ENCODE results near the gene ATG101. TPM values are rescaled to one million over a fixed set of nuclear protein-coding genes. Genes with fewer than 3 reads are reported as not detected.

Gene ATG101
- total and polyA plus RNA-seq, 2 of the 8 experiments (the other 6 are each of a cell fraction or from before 2014, with no cell fraction given) = 49.8 to 55.9 TPM

DNA sequence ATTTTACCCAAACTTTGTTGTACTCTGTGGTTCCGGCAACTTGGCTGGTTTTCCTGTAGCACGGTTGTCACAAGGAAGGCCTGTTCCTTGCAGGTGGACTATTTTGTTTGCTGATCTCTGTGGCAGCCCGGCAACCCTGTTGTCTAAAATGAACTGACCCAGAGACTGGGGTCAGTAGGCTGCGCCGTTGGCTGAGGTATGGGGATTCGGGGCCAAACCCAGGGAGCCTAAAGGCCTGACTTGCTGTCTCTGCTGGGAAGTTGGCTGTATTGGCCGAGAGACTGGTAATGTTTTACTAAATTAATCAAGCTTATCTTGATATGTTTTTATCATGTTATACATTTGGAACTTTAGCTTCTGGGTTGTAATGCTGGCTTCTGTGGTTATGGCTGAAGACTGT, 23.6 kb downstream of the ATG101 start:
- ChIA-PET POLR2A (ENCODE audit: partially characterized antibody) (interaction anchor here (1.9 kb wide), 1 partner anchor 14 kb away, joined by 6 read pairs; the partner anchor contains the start of gene SMIM41), CTCF (ENCODE audit: partially characterized antibody) (interaction anchor here (1.0 to 11.5 kb wide), 9 partner anchors 9 to 166 kb away, joined by 3 to 205 read pairs (median 5); partner anchors contain the start of gene ATG101)
- no peaks in the 10 kb centered on the region for H3K79me2 ChIP-seq (ENCODE audit: control insufficient read depth in 1 of 2, insufficient read depth in 2 of 2, low read length in 2 of 2)
- no peak overlapping the region for H3K18ac ChIP-seq (ENCODE audit: extremely low read depth, low read length)
- H3K27ac ChIP-seq (ENCODE audit: low read depth, low read length) = no peak overlapping the region
- H3K4me1 ChIP-seq (replicated peaks in 1 of 4; ENCODE audit: control insufficient read depth in 3 of 4, insufficient read depth in 4 of 4, low read length in 3 of 4) = no peaks in the 10 kb centered on the region
- H4K20me1 ChIP-seq (replicated peaks in 1 of 2; ENCODE audit: control insufficient read depth in 1 of 2, insufficient read depth in 2 of 2, low read length in 2 of 2) = no peaks in the 10 kb centered on the region
- 85% methylated on average over 7 of the region's 7 CpGs; no CpG with 5 or more reads in 1 of the 2 experiments for WGBS, 2 experiments (ENCODE audit: extremely low coverage in 1 of 2, insufficient coverage in 1 of 2, insufficient read length in 1 of 2, insufficient replicate concordance in 2 of 2, low coverage in 1 of 2, low lambda C conversion rate in 2 of 2, missing lambda C conversion rate in 1 of 2)
- no peaks in the 10 kb centered on the region for H3K36me3 ChIP-seq (ENCODE audit: control insufficient read depth in 2 of 4, insufficient read depth in 4 of 4, low read length in 3 of 4)
- no peak overlapping the region for H2BK20ac ChIP-seq (ENCODE audit: low read length)
- H2BK120ac ChIP-seq (replicated peaks; ENCODE audit: low read depth, low read length) = no peak overlapping the region
- no peak for DNase-seq (ENCODE audit: low read depth in 1 of 2, low spot score in 2 of 2)
- H2BK12ac ChIP-seq (ENCODE audit: low read depth, low read length) = no peak overlapping the region
- H3K4ac ChIP-seq (replicated peaks; ENCODE audit: insufficient read length, low read depth, low read length) = no peak overlapping the region
- H3K9ac ChIP-seq (replicated peaks in 1 of 4; ENCODE audit: extremely low read depth in 1 of 4, low read depth in 3 of 4, low read length in 3 of 4) = no peak overlapping the region
- no peak for FAIRE-seq
- H3K9me3 ChIP-seq (ENCODE audit: insufficient read depth in 2 of 2, low read depth in 1 of 2, low read length in 1 of 2) = no peaks in the 10 kb centered on the region
- H3K23me2 ChIP-seq (ENCODE audit: low read depth, low read length) = no peaks in the 10 kb centered on the region
- H2BK5ac ChIP-seq (ENCODE audit: low read depth, low read length) = no peak overlapping the region
- no peak overlapping the region for H2BK15ac ChIP-seq (ENCODE audit: low read length)
- H3K4me3 ChIP-seq (ENCODE audit: extremely low read depth in 1 of 4, insufficient read depth in 2 of 4, low read depth in 3 of 4, low read length in 4 of 4) = no peak overlapping the region
- H2AK5ac ChIP-seq (ENCODE audit: low read depth, low read length) = no peak overlapping the region
- no peaks in the 10 kb centered on the region for H3K27me3 ChIP-seq (replicated peaks in 1 of 4; ENCODE audit: control insufficient read depth in 3 of 4, extremely low read depth in 1 of 4, insufficient read depth in 3 of 4, low read length in 3 of 4)
- no peak overlapping the region for H2AFZ ChIP-seq (ENCODE audit: low read length)
- no peak overlapping the region for H3K4me2 ChIP-seq (ENCODE audit: insufficient read depth in 1 of 2, low read depth in 2 of 2, low read length in 2 of 2)
- H4K5ac ChIP-seq (ENCODE audit: insufficient read length, low read depth, low read length) = no peak overlapping the region
- H3K79me1 ChIP-seq (ENCODE audit: low read depth, low read length) = no peaks in the 10 kb centered on the region; the same call in 1 of the 2 replicates
- no peak overlapping the region for H4K91ac ChIP-seq (replicated peaks; ENCODE audit: insufficient read length, low read length)
- H4K8ac ChIP-seq (ENCODE audit: extremely low read depth, insufficient read depth, low read length) = no peak overlapping the region
- H3K56ac ChIP-seq (replicated peaks; ENCODE audit: insufficient read length, low read depth, low read length) = no peak overlapping the region
- H3K23ac ChIP-seq (ENCODE audit: insufficient read length) = no peak overlapping the region
- no peak overlapping the region for H3K14ac ChIP-seq (ENCODE audit: insufficient read length)
- no peak for TF ChIP-seq SIRT6 (IDR thresholded peaks at IDR 0.05; ENCODE audit: low read length)
- no peak for TF ChIP-seq CTBP2 (IDR thresholded peaks at IDR 0.05; ENCODE audit: borderline replicate concordance, insufficient read depth, insufficient read length, low read length)
- no peak for TF ChIP-seq CREB1 (IDR thresholded peaks at IDR 0.05)
- TF ChIP-seq SP4 (IDR thresholded peaks at IDR 0.05; ENCODE audit: low read length) = no peak
- no peak for TF ChIP-seq POLR2AphosphoS5 (IDR thresholded peaks at IDR 0.05; ENCODE audit: low read depth, low read length)
- TF ChIP-seq ASH2L (IDR thresholded peaks at IDR 0.05; ENCODE audit: low read length) = no peak
- no peak for TF ChIP-seq GTF2F1 (IDR thresholded peaks at IDR 0.05; ENCODE audit: borderline replicate concordance, low read depth, low read length)
- no peak for TF ChIP-seq SUZ12 (IDR thresholded peaks at IDR 0.05; ENCODE audit: low read length)
- TF ChIP-seq TAF1 (IDR thresholded peaks at IDR 0.05; ENCODE audit: low read depth, low read length) = no peak
- TF ChIP-seq EP300 (IDR thresholded peaks at IDR 0.05; ENCODE audit: borderline replicate concordance in 1 of 2, low read depth in 2 of 2, low read length in 2 of 2) = no peak
- TF ChIP-seq BACH1 (IDR thresholded peaks at IDR 0.05; ENCODE audit: low read length) = no peak
- TF ChIP-seq EZH2 (IDR thresholded peaks at IDR 0.05; ENCODE audit: low read depth, low read length, severe bottlenecking) = no peak
- TF ChIP-seq, protein P1, sequence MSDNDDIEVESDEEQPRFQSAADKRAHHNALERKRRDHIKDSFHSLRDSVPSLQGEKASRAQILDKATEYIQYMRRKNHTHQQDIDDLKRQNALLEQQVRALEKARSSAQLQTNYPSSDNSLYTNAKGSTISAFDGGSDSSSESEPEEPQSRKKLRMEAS (IDR thresholded peaks at IDR 0.05) = no peak
- no peak for TF ChIP-seq RXRA (IDR thresholded peaks at IDR 0.05; ENCODE audit: insufficient read depth, low read depth, low read length)
- TF ChIP-seq FOSL1 (IDR thresholded peaks at IDR 0.05; ENCODE audit: insufficient read depth, low read depth, low read length) = no peak

Data from H1 (cell line).